NOMO-1 (cell line): ENCODE measurements around the gene ANKRD65.

Source experiments
- DNase-seq, 2 experiments: peaks; one replicate each; lab custom pipeline; 2025; ENCODE audit not compliant: unreplicated experiment in 2 of 2; lab: John Stamatoyannopoulos, UW

The ANKRD65 gene

DNA sequence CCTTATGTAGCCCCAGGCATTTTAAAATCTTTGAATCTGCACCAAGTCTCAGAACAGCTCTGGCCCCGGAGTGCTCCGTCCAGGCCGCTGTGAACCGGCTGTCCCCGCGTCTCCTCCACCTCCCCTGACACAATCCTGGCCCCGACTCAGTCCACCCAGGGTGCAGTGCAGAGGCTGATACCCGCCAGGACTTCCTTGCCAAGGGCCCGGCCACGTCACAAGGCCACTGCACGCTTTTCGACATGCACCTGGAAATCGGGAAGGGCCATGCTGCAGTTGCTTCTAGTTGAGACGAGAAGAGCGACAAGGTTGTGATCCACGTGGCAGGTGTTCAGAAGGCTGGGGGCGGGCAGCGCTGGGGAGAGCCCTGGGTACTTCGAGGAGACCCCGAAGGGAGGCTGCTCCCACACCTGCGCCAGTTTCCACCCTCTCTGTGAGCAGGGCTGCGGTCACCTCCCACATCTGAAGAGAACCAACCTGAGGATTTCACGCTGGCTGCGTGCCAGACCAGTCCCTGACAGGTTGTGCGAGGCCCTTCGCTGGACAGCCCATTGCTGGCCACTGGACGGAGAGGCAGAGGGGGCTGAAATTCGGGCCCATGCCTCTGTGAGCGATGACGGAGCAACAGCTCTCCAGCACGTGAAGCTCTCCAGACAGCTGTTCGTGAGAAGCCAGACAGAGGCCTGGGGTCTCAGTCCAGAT lies 21.1 kb upstream of the ANKRD65 start:
- no peak for DNase-seq

DNA sequence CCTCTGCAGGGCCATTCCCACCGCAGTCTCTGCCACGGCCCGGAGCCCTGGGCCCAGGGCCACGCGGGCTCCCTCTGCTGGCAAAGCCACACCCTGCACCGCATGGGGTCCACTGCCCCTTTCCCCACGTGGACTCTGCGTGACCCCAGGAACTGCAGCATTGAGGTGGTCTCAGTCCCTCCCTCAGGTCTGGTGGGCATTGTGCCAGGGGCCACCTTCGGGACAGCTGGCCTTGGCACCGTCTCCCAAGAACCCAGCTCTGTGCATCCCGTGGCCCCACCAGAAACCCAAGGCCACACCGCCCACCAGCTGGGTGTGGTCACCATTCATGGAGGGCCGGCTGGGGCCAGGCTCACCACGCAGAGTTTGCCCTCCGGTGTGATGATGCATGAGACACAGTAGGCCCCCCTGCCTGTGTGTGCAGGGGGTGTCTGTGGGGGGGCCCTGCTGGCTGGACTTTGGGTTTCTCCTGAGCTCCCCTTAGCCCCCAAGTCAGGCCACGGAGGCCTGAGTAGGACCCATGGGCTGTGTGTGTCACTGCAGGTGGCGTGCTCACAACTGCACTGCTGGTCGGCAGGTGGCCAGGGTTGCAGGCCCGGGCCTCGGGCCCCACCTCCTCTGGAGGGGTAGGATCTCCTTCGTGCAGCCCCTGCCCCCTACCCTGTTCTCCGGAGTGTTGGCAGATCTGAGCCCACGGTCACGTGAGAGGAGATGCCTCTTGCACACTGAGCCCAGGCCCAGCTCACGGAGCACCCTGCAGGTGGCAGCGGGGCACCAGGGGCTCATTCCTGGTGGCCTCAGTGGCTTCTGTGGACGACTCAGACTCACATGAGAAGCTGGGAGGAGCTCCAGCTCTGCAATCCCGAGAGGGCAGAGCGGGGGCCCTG lies 20.2 kb upstream of the ANKRD65 start:
- peak; percentile 42 to 52 for DNase-seq

DNA sequence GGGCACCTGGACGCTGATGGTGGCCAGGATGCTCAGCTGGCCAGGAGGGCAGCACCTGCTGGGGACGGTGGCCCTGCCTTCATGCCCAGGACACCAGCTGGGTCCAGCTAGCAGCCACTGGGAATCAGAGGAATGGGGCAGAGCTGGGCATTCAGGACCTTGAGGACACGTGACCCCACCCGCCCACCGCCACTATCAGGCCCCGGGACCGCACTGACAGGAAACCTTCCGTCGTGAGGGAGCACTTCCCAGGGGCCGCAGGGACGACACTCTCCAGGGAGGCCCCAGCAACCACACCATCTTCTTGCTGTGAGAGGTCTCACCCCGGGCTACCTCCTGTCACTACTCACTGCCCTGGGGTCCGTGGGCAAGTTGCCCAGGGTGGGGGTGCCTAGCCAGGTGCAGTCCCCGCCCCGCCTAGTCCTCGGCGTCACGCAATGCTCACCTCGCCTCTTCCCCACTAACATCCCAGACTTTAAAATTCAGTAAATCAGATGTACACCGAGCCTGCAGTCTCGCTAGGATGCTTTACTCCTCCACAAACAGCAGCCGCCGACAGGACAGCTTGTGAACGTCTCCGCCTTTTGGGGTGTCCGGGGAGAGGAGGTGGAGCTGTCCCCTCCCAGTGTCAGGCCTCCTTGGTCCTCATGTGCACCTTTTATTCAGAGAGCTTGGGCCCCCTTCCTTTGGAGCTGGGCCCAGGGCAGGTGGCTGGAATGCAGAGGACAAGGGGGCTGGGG lies 19.4 kb upstream of the ANKRD65 start:
- no peak for DNase-seq

DNA sequence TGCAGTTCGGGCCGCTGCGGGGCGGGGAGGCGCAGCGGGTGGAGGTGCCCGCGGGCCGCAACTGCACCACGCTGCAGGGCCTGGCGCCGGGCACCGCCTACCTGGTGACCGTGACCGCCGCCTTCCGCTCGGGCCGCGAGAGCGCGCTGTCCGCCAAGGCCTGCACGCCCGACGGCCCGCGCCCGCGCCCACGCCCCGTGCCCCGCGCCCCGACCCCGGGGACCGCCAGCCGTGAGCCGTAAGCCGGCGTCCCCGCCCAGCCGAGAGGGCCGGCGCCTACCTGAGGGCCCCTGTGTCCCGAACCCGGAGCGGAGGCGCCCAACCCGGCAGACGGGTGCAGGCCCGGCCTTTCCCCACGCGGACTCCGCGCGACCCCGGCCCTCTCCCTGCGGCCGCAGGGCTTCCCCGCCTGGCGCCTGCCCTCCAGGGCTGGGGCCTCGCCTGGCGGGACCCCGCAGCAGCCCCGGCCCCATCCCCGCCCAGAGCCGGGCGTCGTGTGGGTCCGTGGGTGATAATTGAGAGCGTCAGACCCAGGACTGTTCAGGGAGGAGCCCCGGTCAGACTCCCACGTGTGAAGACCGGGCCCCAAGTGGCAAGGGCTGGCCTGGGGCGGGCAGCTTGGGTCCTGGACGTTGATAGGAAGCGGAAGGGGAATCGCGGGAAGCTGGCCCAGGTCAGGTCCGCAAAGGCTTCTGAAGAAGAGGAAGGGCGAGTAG lies 18.6 kb upstream of the ANKRD65 start:
- no peak for DNase-seq

DNA sequence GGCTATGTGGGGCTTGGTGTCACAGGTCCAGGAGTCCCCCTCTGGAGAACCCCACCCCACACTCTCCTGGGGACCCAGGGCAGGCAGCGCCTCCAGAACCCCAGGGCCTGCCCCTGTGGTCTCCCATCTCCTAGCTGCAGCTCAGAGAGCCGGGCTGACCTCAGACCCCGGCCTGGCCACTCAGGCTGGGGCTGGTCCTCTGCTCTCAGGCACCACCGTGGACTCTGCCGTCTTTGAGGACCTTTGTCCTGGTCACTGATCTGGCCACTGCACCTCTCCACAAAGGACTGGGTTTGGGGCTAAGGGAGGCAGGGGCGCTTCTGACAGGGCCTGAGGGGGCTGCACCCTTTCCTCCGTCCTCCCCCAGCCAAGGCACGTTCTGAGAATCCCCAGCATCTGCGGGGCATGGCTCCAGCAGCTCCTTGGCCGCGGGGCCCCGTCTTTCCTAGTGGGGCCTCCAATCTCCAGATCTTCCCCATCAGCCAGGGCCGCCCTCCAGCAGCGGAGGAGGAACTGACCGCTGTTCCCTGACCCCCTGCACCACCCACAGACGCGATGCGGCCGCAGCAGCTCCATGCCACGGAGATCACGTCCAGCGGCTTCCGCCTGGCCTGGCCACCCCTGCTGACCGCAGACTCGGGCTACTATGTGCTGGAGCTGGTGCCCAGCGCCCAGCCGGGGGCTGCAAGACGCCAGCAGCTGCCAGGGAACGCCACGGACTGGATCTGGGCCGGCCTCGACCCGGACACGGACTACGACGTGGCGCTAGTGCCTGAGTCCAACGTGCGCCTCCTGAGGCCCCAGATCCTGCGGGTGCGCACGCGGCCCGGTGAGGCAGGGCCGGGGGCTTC lies 17.7 kb upstream of the ANKRD65 start:
- no peak for DNase-seq

DNA sequence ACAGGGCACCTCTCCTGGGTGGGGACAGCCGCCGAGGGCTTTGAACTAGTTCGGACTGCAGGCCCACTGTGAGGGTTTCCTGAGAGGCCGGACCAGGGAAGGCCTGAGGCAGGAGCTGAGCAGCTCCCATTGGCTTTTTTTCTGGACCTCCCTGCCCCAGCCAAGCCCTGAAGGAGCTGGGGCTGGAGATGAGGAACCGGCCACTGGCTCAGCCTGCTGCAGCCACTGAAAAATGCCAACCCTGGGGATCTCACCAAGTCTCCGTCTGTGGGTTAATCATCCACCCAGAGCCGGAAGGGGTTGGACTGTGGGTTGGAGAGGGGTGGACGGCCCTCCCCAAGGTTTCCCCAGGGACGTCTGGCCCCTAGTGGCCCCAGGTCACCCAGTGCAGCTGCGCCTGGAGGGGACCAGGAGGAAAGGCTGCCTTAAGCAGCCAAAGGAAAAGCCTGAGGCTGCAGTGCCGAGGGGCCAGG lies 16.9 kb upstream of the ANKRD65 start:
- peak in 1 of 2 experiments; percentile 21 for DNase-seq

DNA sequence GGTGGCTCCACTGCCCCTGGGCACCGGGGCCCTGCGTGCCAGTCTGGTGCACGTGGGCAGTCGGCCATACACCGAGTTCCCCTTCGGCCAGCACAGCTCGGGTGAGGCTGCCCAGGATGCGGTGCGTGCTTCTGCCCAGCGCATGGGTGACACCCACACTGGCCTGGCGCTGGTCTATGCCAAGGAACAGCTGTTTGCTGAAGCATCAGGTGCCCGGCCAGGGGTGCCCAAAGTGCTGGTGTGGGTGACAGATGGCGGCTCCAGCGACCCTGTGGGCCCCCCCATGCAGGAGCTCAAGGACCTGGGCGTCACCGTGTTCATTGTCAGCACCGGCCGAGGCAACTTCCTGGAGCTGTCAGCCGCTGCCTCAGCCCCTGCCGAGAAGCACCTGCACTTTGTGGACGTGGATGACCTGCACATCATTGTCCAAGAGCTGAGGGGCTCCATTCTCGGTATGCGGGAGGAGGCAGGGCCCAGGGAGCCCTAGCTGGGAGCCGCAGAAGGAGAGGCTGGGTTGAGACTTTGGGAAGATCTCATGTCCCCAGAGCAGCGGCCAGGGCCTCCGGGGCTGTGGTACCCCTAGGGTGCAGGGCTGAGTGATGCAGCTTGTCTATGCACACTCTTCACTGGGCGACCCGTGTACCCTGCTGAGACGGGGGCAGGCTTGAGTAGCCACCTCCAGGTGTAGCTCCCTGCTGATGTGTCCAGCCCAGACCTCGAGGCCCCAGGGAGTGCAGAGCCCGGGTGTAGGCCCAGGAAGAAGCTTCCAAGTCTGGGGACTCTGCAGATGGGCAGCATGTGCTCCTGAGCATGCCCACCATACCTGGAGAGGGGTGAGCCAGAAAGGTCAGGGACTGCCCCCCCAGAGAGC lies 16.2 kb upstream of the ANKRD65 start:
- no peak for DNase-seq

DNA sequence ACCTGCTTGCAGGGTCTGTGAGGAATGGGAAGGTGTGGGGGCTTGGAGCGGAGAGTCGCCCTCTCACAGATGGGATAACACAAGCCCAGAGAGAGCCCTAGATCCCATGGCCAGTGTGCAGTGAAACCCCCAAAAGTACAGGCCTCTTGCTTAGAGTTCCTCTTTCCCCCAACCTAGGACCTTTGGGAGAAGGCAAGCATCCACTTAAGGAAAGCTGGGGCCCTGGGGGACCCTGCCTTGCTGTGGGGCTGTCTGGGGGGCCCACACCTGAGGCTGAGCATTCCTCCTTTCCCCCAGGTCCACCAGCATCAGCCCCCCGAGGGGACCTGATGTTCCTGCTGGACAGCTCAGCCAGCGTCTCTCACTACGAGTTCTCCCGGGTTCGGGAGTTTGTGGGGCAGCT lies 15.6 kb upstream of the ANKRD65 start:
- DNase-seq: no peak

DNA sequence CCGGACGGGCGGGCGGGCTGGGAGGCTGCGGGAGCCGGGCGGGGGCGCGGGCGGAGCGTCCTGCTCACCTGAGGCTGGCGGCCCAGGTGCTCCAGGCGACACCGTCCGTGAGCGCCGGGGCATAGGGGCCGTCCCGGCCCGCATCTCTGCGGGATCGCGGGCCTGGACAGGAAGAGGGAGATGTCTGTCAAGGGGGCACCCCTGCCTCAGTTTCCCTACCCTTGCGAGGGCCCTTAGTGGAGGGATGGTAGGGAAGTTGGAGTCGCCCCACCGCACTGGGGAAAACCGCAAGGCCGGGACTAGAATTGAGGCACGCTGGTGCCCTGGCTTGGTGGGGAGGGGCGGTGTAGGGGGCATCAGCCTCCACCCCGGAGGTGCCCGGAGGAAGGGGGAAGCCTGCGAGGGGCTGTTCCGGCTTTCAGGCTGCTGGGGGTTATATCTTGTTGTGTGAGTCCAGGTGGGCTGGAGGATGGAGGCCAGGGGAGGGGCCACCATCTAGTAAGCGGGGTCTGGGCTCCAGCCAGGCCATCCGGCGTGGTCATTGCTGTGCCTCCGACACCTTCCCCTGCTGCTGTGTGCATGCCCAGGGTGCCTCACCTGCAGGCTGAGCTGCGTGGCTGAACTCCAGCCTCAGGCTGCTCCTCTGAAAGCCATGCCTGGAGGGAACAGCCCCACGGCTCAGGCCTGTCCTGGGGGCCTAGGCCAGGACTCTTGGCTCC lies 15.0 kb upstream of the ANKRD65 start:
- no peak for DNase-seq

DNA sequence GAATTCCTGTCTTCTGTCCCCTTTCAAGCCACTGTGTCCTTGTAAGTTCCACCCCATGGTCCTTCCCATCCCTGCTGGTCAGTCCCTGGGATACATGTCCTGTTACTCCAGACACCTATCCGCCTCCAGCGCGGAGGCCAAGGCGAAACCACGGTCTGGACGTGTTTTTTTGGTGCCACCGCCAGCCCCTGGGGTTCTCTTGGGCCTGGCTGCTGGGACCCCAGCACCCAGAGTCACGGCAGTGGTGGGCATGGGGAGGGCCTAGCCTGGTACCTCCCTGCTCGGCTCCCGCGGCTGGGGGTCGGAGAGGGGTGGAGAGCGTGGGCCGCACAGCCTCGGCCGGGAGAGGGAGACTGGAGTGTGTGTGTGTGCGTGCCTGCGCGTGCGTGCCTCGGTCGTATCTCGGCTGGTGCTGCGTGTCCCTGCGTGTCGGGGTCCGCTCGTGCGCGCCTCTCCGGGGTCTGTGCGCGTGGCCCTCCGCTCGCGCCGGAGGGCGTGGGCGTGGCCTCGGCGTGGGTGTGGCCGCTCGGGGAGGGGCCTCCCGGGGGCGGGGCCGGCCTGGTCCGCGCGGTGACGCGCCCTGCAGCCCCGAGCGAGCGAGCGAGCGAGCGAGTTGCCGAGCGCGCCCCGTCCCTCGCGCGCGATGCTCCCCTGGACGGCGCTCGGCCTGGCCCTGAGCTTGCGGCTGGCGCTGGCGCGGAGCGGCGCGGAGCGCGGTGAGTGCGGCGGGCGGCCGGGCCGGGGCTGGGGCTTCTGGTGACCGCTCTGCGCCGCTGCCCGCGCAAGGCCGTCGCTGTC lies 14.2 kb upstream of the ANKRD65 start, which contains the start of gene VWA1:
TSS of gene VWA1 (plus strand) at position 585 of the 798 bp plus-strand sequence. CDS start at position 644, 59 bp downstream.
- DNase-seq: peak; percentile 11 to 45

DNA sequence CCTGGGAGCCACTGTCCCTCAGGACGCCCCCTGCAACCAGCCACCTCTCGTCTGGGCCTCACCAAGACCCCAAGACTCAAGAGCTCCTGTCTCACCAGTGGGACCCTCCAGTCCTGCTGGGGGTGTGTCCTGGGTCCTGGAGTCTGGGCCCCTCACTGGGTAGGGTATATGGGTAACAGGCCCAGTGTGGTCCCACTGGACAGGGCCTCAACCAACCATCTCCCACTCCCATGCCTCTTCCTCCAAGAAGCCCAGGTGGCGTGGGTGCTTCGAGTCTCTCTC lies 13.7 kb upstream of the ANKRD65 start:
- DNase-seq: no peak

DNA sequence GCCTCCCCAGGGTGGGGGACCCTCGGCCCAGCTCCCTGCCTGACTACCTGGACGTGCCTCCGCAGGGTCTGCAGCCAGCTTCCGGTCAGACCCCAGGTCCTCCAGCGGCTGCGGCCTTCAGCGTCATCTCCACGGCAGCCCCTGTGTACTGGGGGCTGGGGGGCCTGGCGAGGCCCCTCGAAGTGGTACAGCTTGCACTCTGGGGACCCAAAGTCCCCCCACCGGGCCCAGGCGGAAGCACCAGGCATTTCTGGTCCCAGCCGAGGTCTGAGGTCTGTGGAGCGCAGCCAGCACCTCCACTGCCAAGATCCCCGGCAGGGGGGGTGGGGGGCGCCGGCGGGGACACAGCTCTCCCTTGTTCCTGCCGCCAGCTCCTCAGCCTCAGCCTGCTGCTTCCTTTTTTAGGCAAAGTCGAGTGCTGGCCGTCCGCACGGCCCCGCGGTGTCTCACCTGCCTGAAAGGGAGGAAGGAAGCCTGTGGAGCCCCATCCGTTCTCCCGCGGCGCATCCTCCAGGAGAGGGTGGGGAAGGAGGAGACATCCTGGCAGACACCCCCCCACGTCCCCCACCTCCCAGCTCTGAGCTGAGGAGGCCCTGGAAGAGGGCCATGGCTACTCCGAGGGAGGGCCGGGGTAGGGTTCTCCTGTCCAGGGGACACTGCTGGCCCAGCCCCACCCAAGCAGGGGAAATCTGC lies 13.2 kb upstream of the ANKRD65 start:
- DNase-seq: no peak

DNA sequence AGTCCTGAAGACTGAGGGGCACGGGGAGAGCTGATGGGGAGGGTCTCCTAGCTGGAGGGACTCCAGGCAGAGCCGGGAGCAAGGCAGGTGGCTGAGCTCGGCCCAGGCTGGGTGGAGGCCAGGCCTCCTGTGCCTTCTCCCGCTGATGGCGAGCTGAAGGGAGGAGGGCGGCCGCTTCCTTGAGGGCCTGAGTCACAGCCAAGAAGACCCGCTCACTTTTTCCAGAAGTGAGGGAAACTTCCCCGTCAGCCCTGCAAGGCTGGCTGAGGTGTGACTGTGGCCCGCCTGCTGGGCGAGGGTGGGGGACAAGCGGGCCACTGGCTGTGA lies 12.7 kb upstream of the ANKRD65 start:
- DNase-seq: no peak

DNA sequence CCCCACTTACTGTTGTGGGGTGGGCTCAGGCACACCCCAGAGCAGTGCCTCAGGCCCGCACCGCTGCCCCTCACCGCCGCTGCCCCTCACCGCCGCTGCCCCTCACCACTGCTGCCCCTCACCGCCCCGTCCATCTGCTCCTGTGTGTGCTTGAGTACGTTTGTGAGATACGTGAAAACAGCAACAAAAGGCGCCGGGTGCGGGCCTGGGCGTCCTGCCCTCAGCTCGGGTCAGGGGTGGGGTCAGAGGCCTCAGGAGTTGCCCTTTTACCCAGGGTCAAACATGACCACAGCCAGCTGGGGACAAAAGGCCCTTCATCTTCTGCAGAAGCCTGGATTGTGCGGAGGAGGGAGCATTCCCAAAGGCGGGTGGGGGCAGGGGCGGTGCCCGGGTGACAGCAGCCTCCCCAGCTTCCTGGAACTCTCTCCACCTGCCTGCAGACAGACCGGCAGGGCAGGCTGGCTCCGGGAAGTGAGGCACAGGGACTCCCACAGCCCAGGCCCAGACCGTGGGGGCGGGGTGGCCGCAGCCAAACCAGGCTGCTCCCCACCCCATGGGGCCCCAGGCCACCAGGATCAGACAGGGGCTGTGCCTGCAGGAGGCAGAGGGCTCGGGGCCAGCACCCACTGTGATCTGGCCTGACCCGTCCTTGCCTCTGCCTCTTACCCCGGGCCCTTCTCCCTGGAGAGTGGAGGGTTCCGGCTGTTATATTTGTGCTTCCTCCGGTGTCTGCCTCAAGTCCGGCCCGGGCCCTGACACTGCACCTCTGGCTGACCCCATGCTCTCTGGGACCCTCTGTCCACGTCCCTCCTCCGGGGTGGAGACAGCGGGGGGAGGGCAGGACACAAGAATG lies 12.1 kb upstream of the ANKRD65 start:
- DNase-seq: no peak

DNA sequence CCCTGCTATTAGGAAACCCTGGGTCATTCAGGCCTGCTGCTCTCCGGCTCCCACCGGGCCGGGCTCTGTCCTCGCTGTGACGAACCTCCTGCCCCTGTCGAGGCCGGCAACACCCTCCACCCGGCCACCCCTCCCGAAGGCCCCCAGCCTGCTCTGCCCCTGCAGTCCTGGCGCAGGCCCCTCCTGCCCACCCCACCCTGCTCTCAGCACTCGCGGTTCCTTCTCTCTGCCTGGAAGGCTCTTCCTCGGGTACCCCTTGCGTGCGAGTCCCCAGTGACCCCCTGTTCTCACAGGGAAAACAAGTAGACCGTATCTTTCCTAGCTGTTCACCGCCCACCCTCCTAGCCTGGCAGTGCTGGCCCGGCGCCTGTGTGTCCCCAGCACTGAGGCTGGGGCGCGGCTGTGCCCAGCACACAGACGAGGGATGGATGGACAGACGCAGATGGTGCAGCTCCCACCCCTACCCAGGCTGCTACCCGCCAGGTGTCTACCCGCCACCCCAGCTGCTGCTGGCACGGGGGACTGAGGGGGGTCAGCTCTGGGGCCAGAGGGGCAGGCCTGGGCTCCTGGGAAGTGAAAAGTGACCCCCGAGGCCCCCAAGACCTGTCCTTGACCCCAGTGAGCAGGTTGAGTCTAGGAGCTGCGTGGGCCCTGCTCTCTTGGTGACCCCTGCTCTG lies 11.3 kb upstream of the ANKRD65 start:
- DNase-seq: no peak

DNA sequence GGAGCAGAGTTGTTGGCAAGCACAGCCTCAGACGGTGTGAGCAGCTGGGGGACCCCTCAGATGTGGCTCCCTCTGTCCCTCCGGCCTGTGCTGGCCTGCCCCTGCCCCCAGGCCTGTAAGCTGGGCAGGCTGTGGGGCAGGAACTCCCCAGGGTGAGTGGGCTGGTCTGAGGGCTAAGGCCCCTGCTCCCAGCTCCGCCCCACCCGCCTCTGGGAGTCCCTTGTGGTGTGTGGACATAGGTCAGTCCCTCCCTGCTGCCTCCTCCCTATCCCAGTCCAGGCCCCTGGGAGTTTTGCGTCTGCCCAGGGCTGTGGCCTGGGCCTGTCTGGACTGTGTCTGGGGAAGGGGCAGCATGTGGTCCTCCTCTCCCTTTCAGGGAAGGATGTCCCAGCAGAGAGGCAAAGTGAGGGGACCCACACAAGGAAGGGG lies 10.8 kb upstream of the ANKRD65 start:
- DNase-seq: no peak
